ENCODE data around the gene LGI1. TPM values are rescaled to one million over a fixed set of nuclear protein-coding genes. Genes with fewer than 3 reads are reported as not detected.

Gene LGI1
- total RNA-seq (not detected), polyA plus RNA-seq (not detected)

DNA sequence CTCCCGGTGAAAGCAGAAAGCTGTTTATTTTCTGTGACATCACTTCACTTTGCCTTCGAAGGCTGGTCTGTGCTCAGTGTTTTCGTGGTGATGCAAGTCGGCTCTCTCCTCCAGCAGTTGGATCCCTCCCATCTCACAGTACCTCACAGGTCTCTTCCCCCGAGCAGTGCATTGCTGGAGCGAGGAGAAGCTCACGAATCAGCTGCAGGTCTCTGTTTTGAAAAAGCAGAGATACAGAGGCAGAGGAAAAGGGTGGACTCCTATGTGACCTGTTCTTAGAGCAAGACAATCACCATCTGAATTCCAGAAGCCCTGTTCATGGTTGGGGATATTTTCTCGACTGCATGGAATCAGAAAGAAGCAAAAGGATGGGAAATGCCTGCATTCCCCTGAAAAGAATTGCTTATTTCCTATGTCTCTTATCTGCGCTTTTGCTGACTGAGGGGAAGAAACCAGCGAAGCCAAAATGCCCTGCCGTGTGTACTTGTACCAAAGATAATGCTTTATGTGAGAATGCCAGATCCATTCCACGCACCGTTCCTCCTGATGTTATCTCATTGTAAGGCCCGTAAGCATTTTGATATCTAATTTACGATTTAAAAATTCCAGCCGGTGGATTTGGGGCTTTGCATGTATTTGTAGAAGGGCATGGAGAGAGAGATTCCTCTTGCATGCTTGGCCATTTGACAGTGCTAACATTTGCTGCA lies at the start of gene LGI1:
LGI1 (plus strand) TSS at position 136 of the 707 bp plus-strand sequence; CDS start at position 345, 209 bp downstream.
- no peaks in the 10 kb centered on the region for H3K36me3 Mint-ChIP-seq
- H3K4me3 Mint-ChIP-seq = peak within 1 kb of the TSS in 3 of 7 donors; percentile 15 to 33 (median 16)
- DNase-seq = no peak
- Histone ChIP-seq H3K36me3 (ENCODE audit: insufficient read depth, low read length) (no peaks in the 10 kb centered on the region), H3K4me3 (ENCODE audit: low read length) (no peak within 1 kb of the TSS), H3K4me1 (ENCODE audit: insufficient read depth, low read length) (no peaks in the 10 kb centered on the region), H3K9me3 (ENCODE audit: low read length) (no peaks in the 10 kb centered on the region), H3K27me3 (ENCODE audit: insufficient read depth, low read length, poor library complexity, severe bottlenecking) (peaks cover 4% of the 10 kb centered on the region), H3K27ac (ENCODE audit: low read depth, low read length) (no peak within 1 kb of the TSS)
- peaks cover 20 to 57% of the 10 kb centered on the region in 2 donors for H3K27me3 Mint-ChIP-seq
- H3K9me3 Mint-ChIP-seq = no peaks in the 10 kb centered on the region
- H3K27ac Mint-ChIP-seq = no peak within 1 kb of the TSS
- ChIA-PET POLR2A (interaction anchor here (0.6 kb wide), 1 partner anchor 56 kb away, joined by 5 read pairs; no protein-coding TSS in a partner anchor), CTCF (no interaction called here)
- H3K4me1 Mint-ChIP-seq = peaks cover 8 to 15% (median 8%) of the 10 kb centered on the region in 3 donors

DNA sequence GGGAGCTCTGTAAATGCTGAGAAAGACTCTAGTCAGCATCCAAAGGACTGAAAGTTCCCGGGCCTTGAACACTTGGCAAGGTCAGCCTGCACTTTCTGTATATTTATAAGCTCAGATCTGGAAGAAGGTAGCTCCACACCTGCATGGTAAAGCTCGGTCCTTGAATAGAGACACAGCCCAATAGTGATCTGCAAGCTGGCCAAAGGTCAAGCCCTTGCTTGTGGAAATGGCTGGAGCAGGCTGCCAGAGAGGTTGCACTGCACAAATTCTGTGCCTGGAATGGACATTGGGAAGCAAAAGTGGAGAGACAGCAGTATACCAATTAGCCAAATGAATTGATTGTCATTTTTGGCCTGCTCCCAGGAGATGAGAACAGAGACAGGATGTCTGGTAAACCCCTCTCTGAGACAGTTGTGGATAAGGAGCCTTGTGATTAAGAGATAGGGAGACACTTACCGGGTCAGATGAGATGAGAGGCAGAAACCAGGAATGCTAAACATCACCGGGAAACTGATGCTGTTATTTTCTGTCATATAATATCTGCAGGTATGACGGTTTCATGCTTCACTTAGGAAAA lies 47.3 kb upstream of the LGI1 start:
- Mint-ChIP-seq H3K4me1 (no peaks in the 10 kb centered on the region), H3K9me3 (no peaks in the 10 kb centered on the region), H3K27me3 (peaks cover 2 to 24% of the 10 kb centered on the region in 2 donors), H3K36me3 (no peaks in the 10 kb centered on the region), H3K4me3 (no peak overlapping the region), H3K27ac (no peak overlapping the region)
- CTCF ChIA-PET = no interaction called here
- DNase-seq = no peak
- POLR2A ChIA-PET = no interaction called here
- Histone ChIP-seq H3K36me3 (ENCODE audit: insufficient read depth, low read length) (no peaks in the 10 kb centered on the region), H3K9me3 (ENCODE audit: low read length) (no peaks in the 10 kb centered on the region), H3K4me1 (ENCODE audit: insufficient read depth, low read length) (no peaks in the 10 kb centered on the region), H3K4me3 (ENCODE audit: low read length) (no peak overlapping the region), H3K27ac (ENCODE audit: low read depth, low read length) (no peak overlapping the region), H3K27me3 (ENCODE audit: insufficient read depth, low read length, poor library complexity, severe bottlenecking) (no peaks in the 10 kb centered on the region)

DNA sequence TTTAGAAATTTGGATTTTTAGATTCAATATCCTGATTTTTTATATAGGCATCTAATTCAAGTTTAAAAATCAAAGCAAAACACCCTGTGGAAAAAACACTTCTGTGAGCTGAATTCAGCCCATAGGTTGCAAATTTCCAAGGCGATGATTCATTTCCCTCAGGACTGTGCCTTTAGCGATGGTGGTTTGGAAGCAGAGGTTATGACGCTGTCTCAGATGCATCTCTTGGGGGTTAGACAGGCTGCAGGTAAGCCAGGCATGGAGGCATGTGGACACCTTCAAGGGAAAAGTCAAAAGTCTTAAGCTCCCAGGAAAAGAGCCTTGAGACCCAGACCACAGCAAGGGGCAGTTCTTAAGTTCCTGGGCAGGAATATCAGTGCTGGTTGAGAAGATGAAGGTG lies 45.8 kb upstream of the LGI1 start:
- no peaks in the 10 kb centered on the region for H3K9me3 Mint-ChIP-seq
- CTCF ChIA-PET = no interaction called here
- no peaks in the 10 kb centered on the region for H3K36me3 ChIP-seq (ENCODE audit: insufficient read depth, low read length)
- H3K9me3 ChIP-seq (ENCODE audit: low read length) = no peaks in the 10 kb centered on the region
- POLR2A ChIA-PET = no interaction called here
- peaks cover 0 to 2% (median 0%) of the 10 kb centered on the region in 3 donors for H3K36me3 Mint-ChIP-seq
- H3K4me1 Mint-ChIP-seq = no peaks in the 10 kb centered on the region
- peaks cover 2 to 32% of the 10 kb centered on the region in 2 donors for H3K27me3 Mint-ChIP-seq
- H3K27ac ChIP-seq (ENCODE audit: low read depth, low read length) = no peak overlapping the region
- H3K4me3 ChIP-seq (ENCODE audit: low read length) = no peak overlapping the region
- no peak overlapping the region for H3K27ac Mint-ChIP-seq
- DNase-seq = no peak
- no peaks in the 10 kb centered on the region for H3K4me1 ChIP-seq (ENCODE audit: insufficient read depth, low read length)
- no peak overlapping the region for H3K4me3 Mint-ChIP-seq
- H3K27me3 ChIP-seq (ENCODE audit: insufficient read depth, low read length, poor library complexity, severe bottlenecking) = no peaks in the 10 kb centered on the region

DNA sequence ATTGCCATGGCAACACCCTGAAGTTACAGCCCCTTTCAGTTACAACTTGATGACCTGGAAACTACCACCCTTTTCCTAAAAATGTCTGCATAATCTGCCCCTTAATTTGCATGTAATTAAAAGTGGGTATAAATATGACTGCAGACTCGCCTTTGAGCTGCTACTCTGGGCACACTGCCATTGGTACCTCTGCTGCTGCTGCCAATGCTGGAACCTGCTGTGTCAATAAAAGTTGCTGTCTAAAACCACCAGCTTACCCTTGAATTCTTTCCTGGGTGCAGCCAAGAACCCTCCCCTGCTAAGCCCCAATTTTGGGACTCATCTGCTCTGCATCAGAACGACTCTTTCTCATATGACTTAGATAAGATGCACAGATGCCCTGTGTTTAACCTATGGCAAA lies 45.1 kb upstream of the LGI1 start:
- Histone ChIP-seq H3K27me3 (ENCODE audit: insufficient read depth, low read length, poor library complexity, severe bottlenecking) (no peaks in the 10 kb centered on the region), H3K36me3 (ENCODE audit: insufficient read depth, low read length) (no peaks in the 10 kb centered on the region), H3K4me1 (ENCODE audit: insufficient read depth, low read length) (no peaks in the 10 kb centered on the region), H3K9me3 (ENCODE audit: low read length) (no peaks in the 10 kb centered on the region), H3K27ac (ENCODE audit: low read depth, low read length) (no peak overlapping the region), H3K4me3 (ENCODE audit: low read length) (no peak overlapping the region)
- no peak overlapping the region for H3K27ac Mint-ChIP-seq
- no peaks in the 10 kb centered on the region for H3K9me3 Mint-ChIP-seq
- no peaks in the 10 kb centered on the region for H3K4me1 Mint-ChIP-seq
- H3K36me3 Mint-ChIP-seq = peaks cover 0 to 2% (median 0%) of the 10 kb centered on the region in 3 donors
- no peak for DNase-seq
- POLR2A ChIA-PET = no interaction called here
- CTCF ChIA-PET = no interaction called here
- H3K4me3 Mint-ChIP-seq = no peak overlapping the region
- peaks cover under 1 to 32% of the 10 kb centered on the region in 2 donors for H3K27me3 Mint-ChIP-seq

DNA sequence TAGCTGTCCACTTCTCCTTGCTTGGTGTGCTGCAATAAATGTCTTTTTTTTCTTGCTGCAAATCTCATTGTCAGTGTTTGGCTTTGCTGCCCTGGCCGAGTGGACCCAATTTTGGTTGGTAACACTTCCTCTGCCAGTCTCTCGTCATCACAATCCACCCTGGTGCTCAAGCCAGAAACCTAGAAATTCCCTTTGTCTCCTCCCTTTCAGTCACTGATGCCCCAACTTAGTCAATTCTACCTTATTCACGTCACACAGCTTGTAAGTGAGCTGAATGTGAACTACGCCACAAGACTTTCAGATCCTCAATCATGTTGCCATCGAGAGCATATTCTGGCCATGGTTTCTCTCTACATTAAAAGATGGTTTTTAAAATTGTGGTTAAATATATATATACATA lies 42.4 kb upstream of the LGI1 start:
- no peaks in the 10 kb centered on the region for H3K9me3 ChIP-seq (ENCODE audit: low read length)
- no peak overlapping the region for H3K4me3 ChIP-seq (ENCODE audit: low read length)
- no peak overlapping the region for H3K4me3 Mint-ChIP-seq
- H3K27me3 ChIP-seq (ENCODE audit: insufficient read depth, low read length, poor library complexity, severe bottlenecking) = no peaks in the 10 kb centered on the region
- H3K27me3 Mint-ChIP-seq = peaks cover 2 to 40% of the 10 kb centered on the region in 2 donors
- ChIA-PET CTCF (no interaction called here), POLR2A (no interaction called here)
- no peak overlapping the region for H3K27ac ChIP-seq (ENCODE audit: low read depth, low read length)
- peaks cover 0 to 2% (median 0%) of the 10 kb centered on the region in 3 donors for H3K36me3 Mint-ChIP-seq
- H3K4me1 Mint-ChIP-seq = no peaks in the 10 kb centered on the region
- no peaks in the 10 kb centered on the region for H3K36me3 ChIP-seq (ENCODE audit: insufficient read depth, low read length)
- no peaks in the 10 kb centered on the region for H3K4me1 ChIP-seq (ENCODE audit: insufficient read depth, low read length)
- no peak overlapping the region for H3K27ac Mint-ChIP-seq
- no peak for DNase-seq
- no peaks in the 10 kb centered on the region for H3K9me3 Mint-ChIP-seq

DNA sequence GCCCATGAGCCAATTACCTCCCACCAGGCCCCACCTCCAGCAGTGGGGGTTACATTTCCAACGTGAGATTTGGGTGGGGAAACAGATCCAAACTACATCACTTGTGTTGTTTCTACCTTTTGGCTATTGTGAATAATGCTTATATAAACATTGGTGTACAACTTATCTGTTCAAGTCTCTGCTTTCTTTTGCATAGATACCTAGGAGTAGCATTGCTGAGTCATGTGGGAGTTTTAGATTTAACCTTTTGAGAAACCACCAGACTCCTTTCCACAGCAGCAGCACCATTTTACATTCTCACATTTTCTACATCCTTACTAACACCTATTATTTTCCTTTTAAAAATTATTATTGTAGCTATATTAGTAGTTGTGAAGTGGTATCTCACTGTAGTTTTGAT lies 41.0 kb upstream of the LGI1 start:
- no peaks in the 10 kb centered on the region for H3K4me1 Mint-ChIP-seq
- H3K9me3 Mint-ChIP-seq = no peaks in the 10 kb centered on the region
- H3K36me3 Mint-ChIP-seq = peaks cover 0 to 2% (median 0%) of the 10 kb centered on the region in 3 donors
- ChIA-PET POLR2A (no interaction called here), CTCF (no interaction called here)
- H3K36me3 ChIP-seq (ENCODE audit: insufficient read depth, low read length) = no peaks in the 10 kb centered on the region
- H3K27me3 ChIP-seq (ENCODE audit: insufficient read depth, low read length, poor library complexity, severe bottlenecking) = no peaks in the 10 kb centered on the region
- H3K27me3 Mint-ChIP-seq = peaks cover 2 to 43% of the 10 kb centered on the region in 2 donors
- H3K9me3 ChIP-seq (ENCODE audit: low read length) = no peaks in the 10 kb centered on the region
- H3K4me1 ChIP-seq (ENCODE audit: insufficient read depth, low read length) = no peaks in the 10 kb centered on the region
- H3K4me3 ChIP-seq (ENCODE audit: low read length) = no peak overlapping the region
- DNase-seq = no peak
- H3K27ac ChIP-seq (ENCODE audit: low read depth, low read length) = no peak overlapping the region
- H3K27ac Mint-ChIP-seq = no peak overlapping the region
- no peak overlapping the region for H3K4me3 Mint-ChIP-seq

DNA sequence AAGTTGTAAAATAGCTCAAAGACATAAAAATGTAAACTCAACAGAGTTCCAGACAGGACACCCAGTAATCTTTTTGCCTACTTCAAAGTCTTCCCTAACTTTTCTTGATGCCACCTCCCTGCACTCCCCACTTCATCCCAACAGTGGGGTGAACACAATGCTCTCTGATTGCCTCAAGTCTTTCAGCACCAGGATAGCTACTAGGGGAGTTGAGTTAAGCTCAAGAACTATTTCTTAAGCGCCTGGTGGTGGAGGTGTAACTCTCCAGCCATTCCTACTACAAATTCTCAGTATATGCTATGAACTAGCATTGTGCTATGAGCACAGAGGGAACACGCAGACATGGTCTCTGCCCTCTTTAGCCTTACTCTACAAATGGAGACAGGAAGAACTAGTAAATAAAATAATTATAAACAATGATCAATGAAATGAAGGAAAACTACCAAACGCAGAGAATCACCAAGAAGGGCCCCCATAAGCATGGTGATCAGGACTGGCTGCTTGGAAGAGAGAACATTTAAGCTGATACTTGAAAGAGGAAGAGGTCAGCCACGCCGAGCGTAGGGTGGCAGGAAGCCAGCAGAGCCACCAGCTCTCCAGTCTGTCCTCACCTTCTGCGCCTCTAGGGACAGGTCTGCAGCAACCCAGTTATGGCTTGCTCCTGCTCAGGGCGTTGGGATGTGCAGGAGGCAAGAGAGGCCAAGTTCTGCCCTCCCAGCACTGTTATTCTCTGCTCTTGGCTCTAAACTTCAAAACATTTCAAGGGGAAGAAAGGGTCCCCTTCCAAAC lies 38.6 kb upstream of the LGI1 start:
- H3K4me1 ChIP-seq (ENCODE audit: insufficient read depth, low read length) = no peaks in the 10 kb centered on the region
- DNase-seq = no peak
- no peak overlapping the region for H3K4me3 Mint-ChIP-seq
- H3K36me3 ChIP-seq (ENCODE audit: insufficient read depth, low read length) = no peaks in the 10 kb centered on the region
- H3K36me3 Mint-ChIP-seq = peaks cover 0 to 2% (median 0%) of the 10 kb centered on the region in 3 donors
- H3K27ac ChIP-seq (ENCODE audit: low read depth, low read length) = no peak overlapping the region
- H3K9me3 Mint-ChIP-seq = no peaks in the 10 kb centered on the region
- no peak overlapping the region for H3K27ac Mint-ChIP-seq
- POLR2A ChIA-PET = no interaction called here
- peaks cover 5 to 42% of the 10 kb centered on the region in 2 donors for H3K27me3 Mint-ChIP-seq
- no peak overlapping the region for H3K4me3 ChIP-seq (ENCODE audit: low read length)
- no peaks in the 10 kb centered on the region for H3K27me3 ChIP-seq (ENCODE audit: insufficient read depth, low read length, poor library complexity, severe bottlenecking)
- no peaks in the 10 kb centered on the region for H3K9me3 ChIP-seq (ENCODE audit: low read length)
- CTCF ChIA-PET = no interaction called here
- no peaks in the 10 kb centered on the region for H3K4me1 Mint-ChIP-seq

DNA sequence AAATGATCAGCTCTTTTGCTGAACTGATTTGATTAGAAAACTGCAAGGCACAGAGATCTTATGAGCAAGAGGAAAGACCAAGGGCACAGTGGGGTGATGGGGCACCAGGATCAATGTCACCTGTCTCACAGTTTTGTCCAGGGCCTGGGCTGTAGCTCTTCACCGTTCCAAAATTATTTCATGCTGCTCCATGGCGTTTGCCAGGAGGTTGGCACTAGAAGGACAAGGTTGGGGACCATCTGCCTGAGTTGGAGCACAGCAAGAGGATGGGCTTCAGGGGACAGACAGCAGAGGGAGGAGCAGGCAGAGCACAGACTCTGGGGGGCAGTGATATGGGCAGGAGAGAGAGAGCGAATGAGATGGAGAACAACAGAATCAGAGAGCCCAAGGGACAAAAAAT lies 37.8 kb upstream of the LGI1 start:
- Mint-ChIP-seq H3K36me3 (peaks cover 0 to 2% (median 0%) of the 10 kb centered on the region in 3 donors), H3K9me3 (no peaks in the 10 kb centered on the region), H3K4me3 (no peak overlapping the region), H3K4me1 (no peaks in the 10 kb centered on the region), H3K27ac (no peak overlapping the region), H3K27me3 (peaks cover 5 to 45% of the 10 kb centered on the region in 2 donors)
- Histone ChIP-seq H3K4me1 (ENCODE audit: insufficient read depth, low read length) (no peaks in the 10 kb centered on the region), H3K4me3 (ENCODE audit: low read length) (no peak overlapping the region), H3K27ac (ENCODE audit: low read depth, low read length) (no peak overlapping the region), H3K27me3 (ENCODE audit: insufficient read depth, low read length, poor library complexity, severe bottlenecking) (no peaks in the 10 kb centered on the region), H3K36me3 (ENCODE audit: insufficient read depth, low read length) (no peaks in the 10 kb centered on the region), H3K9me3 (ENCODE audit: low read length) (no peaks in the 10 kb centered on the region)
- DNase-seq = no peak
- POLR2A ChIA-PET = no interaction called here
- CTCF ChIA-PET = no interaction called here
